ENCODE data around the gene ILK. TPM values are rescaled to one million over a fixed set of nuclear protein-coding genes. Genes with fewer than 3 reads are reported as not detected.

The ILK gene
- total and polyA plus RNA-seq, 2 of the 13 experiments (the other 11 are each of a cell fraction or from before 2014, with no cell fraction given) = 70.3 to 108 TPM

GRCh38 chr11:6603287-6604080, at the start of gene ILK, which contains the start of gene RRP8 (continued):
- no peak for TF ChIP-seq ZNF512 (CRISPR knock-in tag; IDR thresholded peaks at IDR 0.05)
- TF ChIP-seq ZNF292 (CRISPR knock-in tag; IDR thresholded peaks at IDR 0.05; ENCODE audit: borderline replicate concordance, low read depth) = no peak
- TF ChIP-seq HOMEZ (CRISPR knock-in tag; IDR thresholded peaks at IDR 0.05; ENCODE audit: low read depth) = peak; percentile 55; the same call in 1 of the 2 replicates
- peak; percentile 38; the same call in 1 of the 2 replicates for TF ChIP-seq ZNF790 (CRISPR knock-in tag; IDR thresholded peaks at IDR 0.05; ENCODE audit: borderline replicate concordance)
- TF ChIP-seq ZBTB44 (CRISPR knock-in tag; IDR thresholded peaks at IDR 0.05) = no peak; the same call in 1 of the 2 replicates
- peak; percentile 68; the same call in 1 of the 2 replicates for TF ChIP-seq CBFB (CRISPR knock-in tag; IDR thresholded peaks at IDR 0.05)
- TF ChIP-seq ZNF510 (CRISPR knock-in tag; IDR thresholded peaks at IDR 0.05; ENCODE audit: low read depth) = no peak
- peak; percentile 91 for TF ChIP-seq THAP11 (CRISPR knock-in tag; IDR thresholded peaks at IDR 0.05)
- no peak for TF ChIP-seq ZNF136 (CRISPR knock-in tag; IDR thresholded peaks at IDR 0.05; ENCODE audit: low read depth)
- TF ChIP-seq HDAC1 (CRISPR knock-in tag; IDR thresholded peaks at IDR 0.05) = peak; percentile 93
- peak; percentile 89; the same call in 1 of the 2 replicates for TF ChIP-seq ZNF451 (CRISPR knock-in tag; IDR thresholded peaks at IDR 0.05)
- TF ChIP-seq FOXA1 (IDR thresholded peaks at IDR 0.05) = no peak
- peak; percentile 33; the same call in 1 of the 2 replicates for TF ChIP-seq FOXA1 (CRISPR knock-in tag; IDR thresholded peaks at IDR 0.05)
- no peak for TF ChIP-seq AHDC1 (CRISPR knock-in tag; IDR thresholded peaks at IDR 0.05; ENCODE audit: borderline replicate concordance)
- TF ChIP-seq ZNF709 (CRISPR knock-in tag; IDR thresholded peaks at IDR 0.05) = peak; percentile 91
- no peak for TF ChIP-seq THAP7 (CRISPR knock-in tag; IDR thresholded peaks at IDR 0.05)
- TF ChIP-seq MEIS1 (CRISPR knock-in tag; IDR thresholded peaks at IDR 0.05; ENCODE audit: borderline replicate concordance) = peak; percentile 38; the same call in 1 of the 2 replicates
- no peak for TF ChIP-seq JUNB (CRISPR knock-in tag; IDR thresholded peaks at IDR 0.05; ENCODE audit: borderline replicate concordance)
